ENCODE results near the gene EVL.

The EVL gene

DNA sequence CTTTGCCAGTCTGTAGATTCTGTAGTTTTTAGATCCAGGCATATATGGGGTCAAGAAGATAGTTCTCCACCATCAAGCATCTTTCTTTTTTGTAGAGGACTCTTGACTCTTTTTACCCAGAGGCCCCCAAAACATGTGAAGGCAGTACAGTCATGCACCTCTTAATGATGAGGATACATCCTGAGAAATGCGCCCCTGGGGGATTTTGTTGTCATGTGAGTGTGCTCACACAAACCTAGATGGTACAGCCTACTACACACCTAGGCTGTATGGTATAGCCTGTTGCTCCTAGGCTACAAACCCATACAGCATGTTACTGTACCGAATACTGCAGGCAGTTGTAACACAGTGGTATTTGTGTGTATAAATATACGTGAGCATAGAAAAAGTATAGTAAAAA is 23.0 kb downstream of the EVL start:
- DNase-seq: no peak

DNA sequence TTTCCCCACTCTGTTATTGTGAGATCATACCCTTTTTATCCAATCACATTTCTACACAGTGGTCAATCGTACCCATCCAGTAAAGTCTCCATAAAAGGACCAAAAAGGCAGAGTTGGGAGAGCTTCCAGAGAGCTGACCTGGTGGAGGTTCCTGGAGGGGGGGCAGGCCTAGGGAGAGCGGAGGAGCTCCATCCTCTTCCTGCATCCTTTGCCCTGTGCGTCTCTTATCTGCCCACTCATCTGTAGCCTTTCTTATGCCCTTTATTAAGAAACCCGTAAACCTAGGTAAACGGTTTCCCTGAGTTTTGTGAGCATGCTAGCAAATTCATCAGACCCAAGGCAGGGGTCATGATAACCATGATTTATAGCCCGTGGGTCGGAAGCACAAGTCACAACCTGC is 26.2 kb downstream of the EVL start:
- no peak for DNase-seq

DNA sequence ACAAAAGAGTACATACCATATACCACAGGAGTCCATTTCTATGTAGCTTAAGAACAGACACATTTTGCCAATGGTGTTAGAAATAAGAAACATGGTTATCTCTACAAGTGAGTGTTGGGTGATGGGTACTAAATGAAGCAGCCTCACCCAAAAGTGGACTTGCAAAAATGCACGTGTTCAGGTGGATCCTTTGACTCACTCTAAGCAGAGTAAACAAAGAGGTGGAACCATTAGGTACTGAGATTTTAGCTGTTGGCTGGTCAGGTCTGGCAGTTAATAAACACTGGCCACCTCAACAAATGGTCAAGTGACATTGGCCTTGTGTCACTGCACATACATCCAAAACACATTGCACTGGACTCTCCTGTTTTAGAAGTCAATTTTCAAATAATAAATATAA is 27.6 kb downstream of the EVL start:
- no peak for DNase-seq

DNA sequence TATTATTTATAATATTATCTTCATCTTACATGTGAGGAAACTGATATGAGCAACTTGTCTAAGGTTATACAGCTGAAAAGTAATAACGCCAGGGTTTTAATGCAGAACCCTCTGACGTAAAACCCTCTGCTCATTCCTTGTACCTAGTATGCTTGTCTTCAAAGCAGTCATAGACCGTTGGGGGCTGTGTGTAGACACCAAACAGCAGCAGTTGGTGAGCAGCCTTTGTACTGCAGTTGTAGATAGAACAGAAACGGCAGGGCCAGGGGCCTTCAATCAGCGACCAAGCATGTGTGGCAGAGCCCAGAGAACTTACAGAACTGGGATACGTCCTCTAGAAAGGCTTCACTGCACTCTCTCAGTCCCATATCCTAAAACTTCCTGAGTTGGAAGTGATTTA is 28.1 kb downstream of the EVL start:
- no peak for DNase-seq

DNA sequence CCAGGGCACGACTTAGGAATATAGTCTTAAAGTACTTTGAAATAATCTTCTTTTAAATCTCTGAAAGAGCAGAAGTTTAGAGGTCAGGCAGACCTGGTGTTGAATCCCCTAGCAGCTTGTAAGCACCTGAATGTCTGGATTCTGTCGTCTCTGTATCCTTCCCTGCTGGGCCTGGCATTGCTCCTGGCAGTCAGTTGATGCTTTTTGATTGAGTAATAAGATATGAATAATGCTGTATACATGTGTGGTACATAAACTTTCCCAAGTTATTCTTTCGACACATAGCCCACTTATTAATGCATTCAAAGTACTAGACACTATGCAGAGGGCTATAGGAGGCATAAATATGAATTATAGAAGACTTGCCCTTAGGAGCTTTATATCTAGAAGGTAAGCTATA is 31.4 kb downstream of the EVL start:
- no peak for DNase-seq

DNA sequence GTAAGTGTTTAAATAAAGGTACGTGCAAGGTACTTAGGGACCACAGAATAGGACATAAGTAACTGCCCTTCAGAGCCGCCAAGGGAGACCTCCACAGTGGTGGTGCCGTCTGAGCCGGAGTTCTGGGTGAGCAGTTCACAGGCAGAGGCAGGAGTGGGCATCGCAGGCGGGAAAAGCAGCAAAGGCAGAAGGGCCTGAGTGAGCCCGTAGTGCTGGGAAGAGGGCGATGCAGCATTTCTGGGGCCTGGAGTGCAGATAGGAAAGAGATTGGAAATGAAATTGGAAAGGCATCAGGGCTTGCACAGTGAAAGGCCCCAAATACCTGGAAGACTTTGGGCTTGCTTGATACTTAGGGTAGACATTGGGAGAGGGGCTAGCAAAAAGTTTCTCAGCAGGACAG is 32.9 kb downstream of the EVL start:
- no peak for DNase-seq

DNA sequence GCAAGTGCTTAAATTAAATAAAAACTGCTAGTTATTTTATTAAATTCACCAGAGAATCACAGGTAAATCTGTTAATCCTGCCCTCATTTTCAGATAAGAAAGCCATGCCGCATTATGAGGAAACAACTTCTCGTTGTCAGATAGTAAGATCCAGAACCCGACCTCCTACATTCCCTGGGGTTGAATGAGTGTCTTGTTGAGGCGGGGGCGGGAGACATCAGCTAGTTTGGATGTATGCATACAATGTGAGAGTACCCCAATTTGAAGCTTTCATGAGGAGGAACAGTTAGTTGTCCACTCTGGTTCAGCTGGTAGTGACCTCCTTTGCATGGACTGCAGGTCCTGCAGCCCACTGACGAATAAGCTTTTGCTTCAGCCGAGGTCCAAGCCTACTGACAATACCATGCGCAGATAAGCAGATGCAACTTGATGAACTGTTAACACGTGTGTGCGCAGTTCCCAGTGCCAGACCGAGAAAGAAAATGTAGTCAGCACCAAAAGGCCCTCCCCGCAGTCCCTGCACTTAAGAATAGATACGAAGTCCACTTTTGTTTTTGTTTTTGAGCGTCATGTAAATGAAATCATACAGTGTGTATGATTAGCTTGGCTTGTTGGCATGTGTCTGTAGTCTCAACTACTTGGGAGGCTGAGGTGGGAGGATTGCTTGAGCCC is 34.9 kb downstream of the EVL start:
- DNase-seq: no peak

DNA sequence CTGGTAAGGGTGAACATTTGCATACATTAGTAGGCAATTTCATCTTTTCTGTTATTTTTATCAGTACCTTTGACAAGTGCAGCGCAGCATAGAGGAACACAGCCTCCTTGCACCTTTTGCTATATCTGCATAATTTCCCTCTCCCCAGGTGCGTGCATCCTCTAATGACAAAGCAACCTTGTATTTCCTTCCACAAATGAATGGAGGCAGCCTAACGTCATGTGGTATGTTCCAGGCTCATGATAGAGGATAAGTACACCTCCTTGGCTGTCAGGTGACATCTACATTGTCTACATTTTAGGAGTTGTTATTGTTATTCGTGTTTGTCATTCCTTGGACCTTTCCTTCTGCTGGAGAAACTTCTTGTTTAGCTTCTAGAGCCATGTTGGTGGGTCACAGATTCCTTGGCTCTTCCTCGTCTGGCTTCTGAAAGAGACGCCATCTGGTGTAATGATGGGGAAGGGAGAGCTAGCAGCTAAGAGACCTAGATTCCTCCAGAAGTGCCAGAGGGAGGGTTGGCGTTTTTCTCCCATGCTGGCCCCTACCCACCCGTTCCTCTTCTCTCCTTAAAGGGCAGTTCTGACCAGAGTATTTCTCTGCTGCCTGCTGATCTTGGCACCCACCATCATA is 37.0 kb downstream of the EVL start:
- DNase-seq: no peak

DNA sequence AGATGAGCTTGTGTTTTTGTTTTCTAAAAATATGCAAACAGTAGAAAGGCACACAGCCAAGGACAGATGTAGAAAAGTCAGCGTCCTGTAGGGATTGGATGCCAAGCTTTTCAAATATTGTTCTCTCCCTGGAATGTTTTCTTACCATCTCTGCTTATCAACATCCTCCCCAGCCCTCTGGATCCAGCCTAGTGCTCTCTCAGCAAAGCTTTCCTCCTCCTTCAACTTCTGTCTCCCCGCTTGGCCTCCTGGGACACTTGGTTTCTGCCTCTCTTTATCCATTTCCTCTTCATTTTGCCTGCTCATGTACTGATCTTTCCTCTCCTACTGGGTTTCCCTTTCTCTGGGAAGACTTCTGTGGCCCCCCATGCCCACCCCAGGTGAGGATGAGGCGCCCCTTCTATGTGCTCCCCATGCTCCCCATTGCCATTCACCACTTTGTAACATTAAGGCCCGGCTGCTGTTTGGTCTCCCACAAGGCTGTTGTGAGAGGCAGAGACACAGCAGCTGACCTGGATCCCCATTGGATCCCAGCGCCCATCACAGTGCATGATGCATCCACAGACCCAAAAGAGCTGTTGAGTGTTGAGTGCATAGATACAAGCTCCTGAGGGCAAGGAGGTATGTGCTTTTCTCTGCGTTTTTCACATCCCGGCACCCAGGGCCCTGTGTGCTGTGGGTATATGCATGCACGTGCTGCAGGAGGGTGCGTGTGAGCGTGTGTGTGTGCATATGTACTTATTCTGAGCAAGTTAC is 38.2 kb downstream of the EVL start:
- DNase-seq: no peak

DNA sequence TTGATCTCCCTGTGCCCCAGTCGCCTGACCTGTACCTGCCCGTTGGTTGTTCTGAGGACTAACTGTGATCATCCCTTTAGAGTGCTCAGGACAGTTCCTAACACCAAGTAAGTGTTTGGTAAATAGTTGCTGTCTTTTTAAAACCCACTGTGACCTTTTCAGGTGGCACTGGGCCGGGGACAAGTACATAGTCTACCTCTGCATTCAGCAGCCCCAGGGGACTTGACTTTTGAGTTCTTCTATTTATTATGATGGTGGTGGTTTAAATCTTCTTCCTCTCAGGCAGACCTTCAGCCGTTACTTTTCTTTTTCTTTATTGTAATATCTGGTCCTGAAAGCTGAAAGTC is 38.8 kb downstream of the EVL start:
- DNase-seq: no peak

DNA sequence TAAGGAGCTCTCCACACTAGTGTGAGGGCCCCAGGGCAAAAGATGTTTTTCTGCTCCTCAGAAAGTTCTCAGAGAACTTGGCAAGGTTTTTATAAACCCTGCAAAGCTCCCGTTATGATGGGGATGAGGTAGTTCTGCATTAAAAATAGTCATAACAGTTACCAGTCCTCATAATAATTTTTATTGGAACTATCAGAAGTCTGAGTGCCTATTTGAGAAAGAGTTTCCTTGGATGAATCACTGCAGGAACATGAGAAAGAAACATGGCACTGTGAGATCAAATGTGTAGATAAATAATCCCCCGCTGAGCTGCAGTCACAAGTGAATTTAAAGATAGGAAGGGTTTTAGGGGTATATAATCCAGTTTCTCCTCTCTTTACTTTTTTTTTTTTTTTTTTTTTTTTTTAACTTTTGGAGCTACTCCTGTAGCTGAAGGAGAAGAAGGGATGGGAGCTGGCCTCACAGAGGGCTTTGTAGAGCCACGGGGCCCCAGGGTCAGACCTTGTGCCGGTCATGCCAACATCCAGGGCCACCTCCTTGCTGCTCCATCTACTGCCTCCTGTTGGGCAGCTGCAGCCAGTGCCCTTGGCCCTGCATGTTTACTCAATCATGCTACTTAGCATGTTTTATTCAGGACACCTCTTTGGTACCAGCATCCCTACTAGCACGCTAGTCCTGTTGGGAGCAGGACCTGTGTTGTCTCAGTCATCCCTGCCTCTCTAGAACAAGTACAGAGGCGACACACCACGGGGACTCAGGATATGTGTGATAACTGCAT is 39.5 kb downstream of the EVL start:
- DNase-seq: no peak

DNA sequence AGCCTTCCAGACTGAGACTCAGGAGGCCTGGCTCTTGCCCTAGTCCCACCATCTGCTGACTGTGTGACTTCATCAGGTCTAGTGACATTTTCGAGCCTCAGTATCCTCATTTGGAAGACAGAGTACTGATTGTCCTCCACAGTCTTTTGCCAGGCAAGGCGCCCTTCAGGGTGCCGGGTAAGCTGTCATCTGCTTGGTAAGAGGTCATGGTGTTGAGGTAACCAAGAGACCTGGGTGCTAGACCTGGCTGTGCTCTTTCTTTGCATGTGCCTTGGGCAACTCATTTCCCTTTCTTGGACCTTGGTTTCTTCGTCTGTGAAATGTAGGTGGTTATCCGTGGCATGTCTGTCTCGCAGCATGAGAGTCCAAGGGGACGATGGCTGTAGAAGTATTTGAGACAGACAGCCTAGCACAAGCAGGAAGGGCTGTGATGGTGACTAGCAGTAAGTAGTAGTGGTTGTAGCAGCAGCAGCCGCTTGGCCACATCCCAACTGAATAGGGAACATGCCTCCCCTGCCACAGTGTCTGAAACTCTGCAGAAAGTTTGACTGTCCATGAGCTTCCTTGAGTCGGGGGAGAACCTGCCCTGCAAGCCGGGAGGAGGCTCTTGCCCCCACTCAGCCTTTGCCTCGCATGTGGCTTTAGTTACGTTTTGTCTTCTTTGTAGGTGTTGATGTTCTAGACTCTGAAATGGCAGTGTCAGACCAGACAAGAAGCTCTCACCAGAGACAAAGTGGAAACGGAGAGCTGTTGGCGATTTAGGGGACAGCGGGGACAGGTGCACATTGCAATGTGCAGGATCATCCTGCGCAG is 40.3 kb downstream of the EVL start:
- DNase-seq: peak; percentile 25

DNA sequence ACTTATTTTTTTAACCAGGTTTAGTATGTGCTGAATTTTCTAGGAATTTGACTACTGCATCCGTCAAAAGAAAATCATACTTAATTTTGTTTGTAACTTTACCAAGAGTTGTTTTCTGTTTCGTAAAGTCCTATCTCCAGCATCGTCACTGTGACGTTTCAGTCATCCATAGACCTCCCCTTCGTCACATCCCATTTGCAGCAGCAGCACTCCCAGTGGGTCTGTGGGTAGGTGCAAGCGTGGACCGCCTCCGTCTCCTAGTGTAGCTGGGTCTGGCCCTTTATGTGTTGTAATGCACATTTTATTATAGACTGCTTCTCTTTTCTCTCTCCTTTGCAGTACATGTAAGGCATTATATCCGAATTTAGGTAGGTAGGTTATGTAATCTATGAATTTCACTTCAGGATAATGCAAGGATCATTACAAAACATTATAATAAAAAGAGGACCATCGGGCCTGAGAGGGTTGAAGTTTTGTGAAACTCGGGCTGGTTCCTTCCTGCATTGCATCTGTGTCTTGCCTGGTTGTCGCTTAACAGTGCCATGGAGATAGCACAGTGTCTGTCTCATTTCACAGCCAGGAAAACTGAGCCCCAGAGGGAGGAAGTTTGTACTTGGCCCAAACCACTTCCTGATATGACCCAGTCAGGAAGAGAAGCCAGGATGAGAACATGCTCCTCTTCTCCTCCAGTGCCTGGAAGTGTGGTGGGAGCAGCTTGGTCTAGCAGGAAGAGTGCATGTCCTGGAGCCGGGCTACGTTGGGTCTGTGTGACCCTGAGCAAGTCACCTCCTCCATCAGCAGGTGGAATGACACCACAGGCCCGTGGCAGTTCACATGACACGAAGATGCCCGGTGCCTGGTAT is 41.3 kb downstream of the EVL start:
- DNase-seq: peak; percentile 37

DNA sequence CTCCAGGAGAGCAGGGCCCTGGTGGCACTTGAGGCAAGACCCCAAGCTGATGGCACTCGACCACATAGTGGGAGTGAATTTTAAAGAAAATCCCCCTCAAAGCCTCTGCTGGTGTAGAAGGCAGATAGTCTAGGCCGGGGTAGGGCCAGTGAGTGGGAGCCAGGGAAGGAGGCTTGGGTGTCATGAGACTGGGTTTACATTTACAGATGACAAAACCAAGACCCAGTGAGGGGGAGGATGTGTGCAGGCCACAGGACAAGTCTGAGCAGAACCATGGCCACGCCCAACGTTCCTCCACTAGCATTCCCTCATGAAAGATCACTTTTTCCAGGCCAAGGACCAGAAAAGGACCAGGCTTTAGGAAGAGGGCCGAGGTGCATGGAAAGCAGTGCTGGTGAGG is 42.0 kb downstream of the EVL start:
- DNase-seq: no peak

DNA sequence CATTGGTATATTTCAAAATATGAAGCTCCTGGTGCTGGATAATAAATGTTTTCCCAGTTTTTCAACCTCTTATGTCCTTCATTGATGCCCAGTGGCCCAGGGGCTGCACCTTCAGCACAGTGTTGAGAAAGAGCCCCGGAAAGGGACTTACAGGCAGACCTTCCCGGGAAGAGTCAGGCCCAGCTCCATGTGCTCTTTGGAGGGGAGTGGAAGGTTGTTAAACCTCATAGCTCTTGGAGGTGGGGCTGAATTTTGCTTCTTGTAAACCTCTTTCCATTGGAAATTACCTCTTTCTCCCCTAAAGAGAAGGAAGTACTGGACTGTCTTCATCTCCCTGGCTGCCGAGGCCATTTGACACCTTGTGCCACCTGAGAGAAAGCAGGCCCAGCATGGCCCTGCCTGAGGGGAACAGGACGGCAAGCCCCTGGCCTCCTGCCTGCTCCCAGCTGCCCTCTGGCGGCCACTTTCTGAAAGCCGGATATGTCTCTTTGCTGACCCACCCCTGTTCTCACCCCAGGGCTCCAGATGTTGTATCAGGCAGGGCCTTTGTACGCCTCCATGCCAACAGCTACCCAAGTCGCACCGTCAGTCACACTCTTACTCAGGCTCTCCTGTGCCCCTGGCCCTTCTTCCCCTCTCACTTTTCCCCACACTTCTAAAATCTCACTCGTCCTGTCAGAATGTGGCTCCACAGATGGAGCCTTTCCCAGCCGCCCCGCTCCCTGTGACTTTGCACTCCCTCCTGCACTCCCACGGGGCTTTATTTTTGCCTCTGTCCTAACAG is 43.0 kb downstream of the EVL start:
- peak; percentile 91 for DNase-seq

DNA sequence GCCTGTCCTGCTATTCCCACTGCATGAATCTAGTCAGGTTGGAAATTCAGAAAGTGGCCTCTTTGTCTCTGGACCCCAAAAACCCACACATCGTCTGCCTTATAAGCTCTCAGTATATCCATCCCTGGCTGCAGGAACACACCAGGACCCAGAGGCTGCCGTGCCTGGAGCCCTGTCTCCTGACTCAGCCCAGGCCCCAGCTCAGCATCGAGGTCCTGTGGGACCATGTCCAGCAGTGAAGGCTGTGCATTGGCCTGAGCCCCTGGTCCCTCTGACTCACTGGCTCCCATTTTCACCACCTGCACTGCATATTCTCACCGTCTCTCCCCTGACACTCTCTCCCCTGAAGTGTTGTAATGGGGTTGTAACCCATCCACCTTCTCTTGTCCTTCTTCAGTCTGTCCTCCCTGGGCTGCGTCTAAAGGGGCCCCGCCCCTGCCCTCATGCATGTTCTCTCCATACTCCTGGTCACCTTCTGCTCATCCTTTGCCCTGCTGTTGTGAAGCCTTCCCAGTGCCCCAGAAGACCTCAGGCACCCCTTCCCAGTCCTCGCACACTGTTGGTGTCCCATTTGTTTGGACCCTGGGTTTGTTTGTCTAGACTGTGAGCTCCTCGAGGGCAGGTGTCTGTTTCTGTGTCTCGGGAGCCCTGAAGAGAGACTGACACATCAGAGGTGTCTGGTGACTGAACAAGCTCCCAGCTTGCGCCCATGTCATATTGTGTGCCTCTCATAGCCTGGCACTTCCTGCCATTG is 43.8 kb downstream of the EVL start:
- DNase-seq: no peak

DNA sequence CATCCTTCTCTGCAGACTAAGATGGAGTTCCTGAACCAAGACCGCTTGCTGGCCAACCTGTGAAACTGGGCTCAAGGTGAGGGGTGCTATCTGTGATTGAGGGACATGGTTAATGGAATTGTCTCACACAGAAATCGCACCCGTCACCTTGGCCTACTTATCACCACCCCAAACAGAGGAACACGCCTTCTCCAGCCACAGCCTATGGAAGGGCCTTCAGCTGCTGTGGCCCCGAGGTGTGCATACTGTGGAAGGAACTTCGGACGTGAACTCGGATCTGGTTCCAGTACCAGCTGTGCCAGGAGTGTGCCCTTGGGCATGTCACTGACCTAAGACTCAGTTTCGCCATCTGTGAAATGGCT is 44.4 kb downstream of the EVL start:
- DNase-seq: no peak

DNA sequence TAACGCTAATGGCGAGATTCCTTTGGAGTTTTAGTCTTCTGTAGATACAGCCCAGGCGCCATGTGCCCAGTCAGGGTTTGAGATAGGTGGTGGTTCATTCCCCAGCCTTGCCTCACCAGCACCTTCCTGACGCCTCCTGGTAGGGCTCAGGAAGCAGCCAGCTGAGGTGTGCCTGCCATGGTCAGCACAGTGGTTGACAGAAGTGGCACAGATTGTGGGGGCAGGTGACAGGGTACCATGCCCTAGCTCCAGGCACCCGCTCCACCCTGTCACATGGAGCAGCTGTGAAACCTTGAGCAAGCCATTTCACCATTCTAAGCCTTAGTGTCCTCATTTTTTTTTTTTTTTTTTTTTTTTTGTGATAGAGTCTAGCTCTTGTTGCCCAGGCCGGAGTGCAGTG is 45.6 kb downstream of the EVL start:
- no peak for DNase-seq

DNA sequence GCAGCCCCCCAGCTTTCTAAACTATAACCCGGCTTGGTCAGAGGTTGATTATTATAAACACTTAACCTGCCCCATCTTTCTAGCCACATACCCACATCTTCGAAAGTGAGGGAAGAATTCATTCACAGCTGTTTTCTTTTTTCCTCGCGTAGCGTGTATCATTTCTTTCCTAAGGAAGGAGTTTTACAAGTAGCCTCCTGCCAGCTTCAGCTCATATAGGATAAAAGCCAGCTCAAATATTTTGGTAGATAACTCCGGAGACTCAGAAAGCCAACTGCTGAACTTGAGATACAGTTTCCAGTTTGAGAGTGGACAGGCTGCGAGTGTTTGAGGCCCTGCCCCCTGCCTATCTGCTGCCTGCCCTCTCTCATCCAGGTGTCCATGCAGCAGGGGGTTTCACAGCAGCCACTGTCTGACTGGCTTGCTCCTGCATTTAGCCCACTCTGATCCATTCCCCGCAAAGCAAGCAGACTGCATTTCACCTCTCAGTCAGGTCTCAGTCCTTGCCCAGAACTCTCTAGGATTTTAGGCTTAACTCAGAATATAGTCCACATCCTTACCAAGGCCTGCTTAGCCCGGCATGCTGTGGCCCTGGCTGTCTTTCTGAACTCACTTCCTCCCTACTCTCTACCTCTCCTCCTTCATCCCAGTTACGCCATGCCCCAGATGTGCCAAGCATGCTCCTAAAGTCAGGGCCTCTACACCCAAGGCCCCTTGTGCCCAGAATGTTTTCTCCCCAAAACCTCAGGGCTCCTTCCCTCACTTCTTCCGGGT is 46.9 kb downstream of the EVL start:
- DNase-seq: no peak

All from activated gamma-delta T cell treated with Interleukin-2 at 50 U/mL for 16 hours (primary cell).